Neural cell (in vitro differentiated cells): ENCODE results near the gene BABAM2.

ENCODE experiments used
- EZH2 ChIP-seq: fragments of 200-600, 300-800 bp; shearing (Covaris generic), sonication (generic); IDR thresholded peaks from 2 replicates; pipeline ENCODE4 v1.6.1; 2014; ENCODE audit warnings: antibody characterized with exemption, low read length, borderline replicate concordance, mild to moderate bottlenecking; ENCODE audit not compliant: insufficient read depth, poor library complexity, severe bottlenecking
- POLR2AphosphoS5 ChIP-seq: IDR thresholded peaks from 2 replicates; pipeline ENCODE4 v1.6.1; 2012
- RAD21 ChIP-seq: fragments of 450-650 bp; conservative IDR thresholded peaks from 2 replicates; pipeline ENCODE4 v1.6.1; 2014; ENCODE audit warnings: antibody characterized with exemption, mild to moderate bottlenecking, moderate library complexity
- TF ChIP-seq, protein P1 (sequence below): fragments of 450-650 bp; IDR thresholded peaks from 2 replicates; pipeline ENCODE4 v1.5.1; 2014; ENCODE audit warnings: antibody characterized with exemption, mild to moderate bottlenecking, moderate library complexity; ENCODE audit not compliant: poor library complexity, severe bottlenecking
- TF ChIP-seq, protein P2 (sequence below): IDR thresholded peaks from 2 replicates; pipeline ENCODE4 v1.6.1; 2012; ENCODE audit warnings: borderline replicate concordance

DNA sequence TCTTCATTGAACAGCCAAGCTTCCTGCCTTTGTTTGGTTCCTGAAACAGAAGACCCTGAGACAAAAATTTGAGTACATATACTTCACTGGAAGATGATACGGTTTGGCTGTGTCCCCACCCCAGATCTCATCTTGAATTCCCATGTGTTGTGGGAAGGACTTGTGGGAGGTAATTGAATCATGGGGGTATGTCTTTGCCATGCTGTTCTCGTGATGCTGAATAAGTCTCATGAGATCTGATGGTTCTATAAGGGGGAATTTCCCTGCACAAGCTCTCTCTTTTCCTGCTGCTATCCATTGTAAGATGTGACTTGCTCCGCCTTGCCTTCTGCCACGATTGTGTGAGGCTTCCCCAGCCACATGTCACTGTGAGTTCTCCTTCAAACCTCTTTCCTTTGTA is 76.5 kb downstream of the BABAM2 start:
- TF ChIP-seq, protein P1, sequence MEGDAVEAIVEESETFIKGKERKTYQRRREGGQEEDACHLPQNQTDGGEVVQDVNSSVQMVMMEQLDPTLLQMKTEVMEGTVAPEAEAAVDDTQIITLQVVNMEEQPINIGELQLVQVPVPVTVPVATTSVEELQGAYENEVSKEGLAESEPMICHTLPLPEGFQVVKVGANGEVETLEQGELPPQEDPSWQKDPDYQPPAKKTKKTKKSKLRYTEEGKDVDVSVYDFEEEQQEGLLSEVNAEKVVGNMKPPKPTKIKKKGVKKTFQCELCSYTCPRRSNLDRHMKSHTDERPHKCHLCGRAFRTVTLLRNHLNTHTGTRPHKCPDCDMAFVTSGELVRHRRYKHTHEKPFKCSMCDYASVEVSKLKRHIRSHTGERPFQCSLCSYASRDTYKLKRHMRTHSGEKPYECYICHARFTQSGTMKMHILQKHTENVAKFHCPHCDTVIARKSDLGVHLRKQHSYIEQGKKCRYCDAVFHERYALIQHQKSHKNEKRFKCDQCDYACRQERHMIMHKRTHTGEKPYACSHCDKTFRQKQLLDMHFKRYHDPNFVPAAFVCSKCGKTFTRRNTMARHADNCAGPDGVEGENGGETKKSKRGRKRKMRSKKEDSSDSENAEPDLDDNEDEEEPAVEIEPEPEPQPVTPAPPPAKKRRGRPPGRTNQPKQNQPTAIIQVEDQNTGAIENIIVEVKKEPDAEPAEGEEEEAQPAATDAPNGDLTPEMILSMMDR, result no peak
- TF ChIP-seq RAD21 (no peak), EZH2 (no peak), POLR2AphosphoS5 (no peak)
- TF ChIP-seq, protein P2, sequence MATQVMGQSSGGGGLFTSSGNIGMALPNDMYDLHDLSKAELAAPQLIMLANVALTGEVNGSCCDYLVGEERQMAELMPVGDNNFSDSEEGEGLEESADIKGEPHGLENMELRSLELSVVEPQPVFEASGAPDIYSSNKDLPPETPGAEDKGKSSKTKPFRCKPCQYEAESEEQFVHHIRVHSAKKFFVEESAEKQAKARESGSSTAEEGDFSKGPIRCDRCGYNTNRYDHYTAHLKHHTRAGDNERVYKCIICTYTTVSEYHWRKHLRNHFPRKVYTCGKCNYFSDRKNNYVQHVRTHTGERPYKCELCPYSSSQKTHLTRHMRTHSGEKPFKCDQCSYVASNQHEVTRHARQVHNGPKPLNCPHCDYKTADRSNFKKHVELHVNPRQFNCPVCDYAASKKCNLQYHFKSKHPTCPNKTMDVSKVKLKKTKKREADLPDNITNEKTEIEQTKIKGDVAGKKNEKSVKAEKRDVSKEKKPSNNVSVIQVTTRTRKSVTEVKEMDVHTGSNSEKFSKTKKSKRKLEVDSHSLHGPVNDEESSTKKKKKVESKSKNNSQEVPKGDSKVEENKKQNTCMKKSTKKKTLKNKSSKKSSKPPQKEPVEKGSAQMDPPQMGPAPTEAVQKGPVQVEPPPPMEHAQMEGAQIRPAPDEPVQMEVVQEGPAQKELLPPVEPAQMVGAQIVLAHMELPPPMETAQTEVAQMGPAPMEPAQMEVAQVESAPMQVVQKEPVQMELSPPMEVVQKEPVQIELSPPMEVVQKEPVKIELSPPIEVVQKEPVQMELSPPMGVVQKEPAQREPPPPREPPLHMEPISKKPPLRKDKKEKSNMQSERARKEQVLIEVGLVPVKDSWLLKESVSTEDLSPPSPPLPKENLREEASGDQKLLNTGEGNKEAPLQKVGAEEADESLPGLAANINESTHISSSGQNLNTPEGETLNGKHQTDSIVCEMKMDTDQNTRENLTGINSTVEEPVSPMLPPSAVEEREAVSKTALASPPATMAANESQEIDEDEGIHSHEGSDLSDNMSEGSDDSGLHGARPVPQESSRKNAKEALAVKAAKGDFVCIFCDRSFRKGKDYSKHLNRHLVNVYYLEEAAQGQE, result no peak
